GM04503 (cell line): Measurements from ENCODE around the gene PTER.

ENCODE experiments used
- DNase-seq: peaks from one replicate; pipeline ENCODE4 v3.0.0-alpha.2; 2012; ENCODE audit warnings: low read depth

The PTER gene

DNA sequence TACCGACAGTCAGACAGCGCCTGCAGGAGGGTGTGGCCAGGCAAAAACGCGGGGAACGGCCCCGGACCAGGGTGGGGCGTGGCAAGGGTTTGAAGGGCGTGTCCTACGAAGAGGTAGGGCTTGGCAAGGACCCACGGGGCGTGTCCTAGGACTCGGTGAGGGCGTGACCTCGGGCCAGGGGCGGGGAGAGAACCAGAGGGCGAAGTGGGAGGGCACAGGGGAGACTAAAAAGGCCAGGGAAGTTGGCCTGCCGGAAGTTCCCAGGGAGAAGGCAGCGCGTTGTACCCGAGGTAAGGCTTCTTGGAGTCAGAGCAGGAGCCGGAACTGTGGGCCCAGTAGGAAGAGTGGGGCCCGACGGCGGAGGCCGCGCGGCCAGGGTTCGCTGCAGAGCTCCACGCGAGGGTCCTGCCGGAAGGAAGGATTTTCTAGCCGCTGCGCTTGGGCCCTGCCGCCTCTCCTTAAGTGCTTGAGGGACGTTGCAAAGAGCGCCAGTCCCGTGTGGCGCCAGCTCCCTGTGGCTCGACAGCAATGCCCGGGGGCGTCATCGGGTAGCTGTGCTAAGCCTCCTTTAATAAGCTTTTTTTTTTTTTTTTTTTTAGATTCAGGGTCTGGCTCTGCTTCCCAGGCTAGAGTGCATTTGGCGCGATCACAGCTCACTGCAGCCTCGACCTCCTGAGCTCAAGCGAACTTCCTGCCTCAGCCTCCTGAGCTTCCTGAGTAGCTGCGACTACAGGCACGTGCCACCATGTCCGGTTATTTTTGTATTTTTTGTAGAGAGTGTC is at the start of gene PTER:
Gene PTER, plus strand, starts transcription at position 253 of the 782 bp plus-strand sequence. CDS start 47,375 bp downstream, outside the sequence.
- peak; percentile 60 for DNase-seq

GRCh38 chr10:16392531-16393069 is 44.2 kb upstream of the PTER start:
- no peak for DNase-seq

GRCh38 chr10:16393271-16393858 is 43.4 kb upstream of the PTER start:
- DNase-seq: no peak

- DNase-seq: no peak
Observed at GRCh38 chr10:16401416-16401815, 35.4 kb upstream of the PTER start.

- DNase-seq: no peak
Observed at GRCh38 chr10:16408379-16408778, 28.4 kb upstream of the PTER start.

DNA sequence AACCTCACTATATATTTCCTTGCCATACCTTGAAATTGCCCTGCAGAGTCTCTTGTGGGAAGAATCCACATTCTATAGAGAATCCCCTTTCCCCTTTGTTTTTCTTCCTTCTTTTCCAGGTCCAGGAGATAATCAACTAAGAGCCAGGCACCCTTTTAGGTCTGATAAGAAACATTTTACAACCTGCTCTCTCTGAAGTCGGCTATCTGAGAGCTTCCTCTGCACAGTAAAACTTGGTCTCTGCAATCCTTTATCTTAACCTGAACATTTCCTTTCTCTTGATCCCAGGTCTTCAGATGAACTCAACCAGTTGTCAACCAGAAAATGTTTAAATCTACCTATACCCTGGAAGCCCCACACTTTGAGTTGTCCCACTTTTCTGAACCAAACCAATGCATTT is 19.5 kb upstream of the PTER start:
- no peak for DNase-seq

DNA sequence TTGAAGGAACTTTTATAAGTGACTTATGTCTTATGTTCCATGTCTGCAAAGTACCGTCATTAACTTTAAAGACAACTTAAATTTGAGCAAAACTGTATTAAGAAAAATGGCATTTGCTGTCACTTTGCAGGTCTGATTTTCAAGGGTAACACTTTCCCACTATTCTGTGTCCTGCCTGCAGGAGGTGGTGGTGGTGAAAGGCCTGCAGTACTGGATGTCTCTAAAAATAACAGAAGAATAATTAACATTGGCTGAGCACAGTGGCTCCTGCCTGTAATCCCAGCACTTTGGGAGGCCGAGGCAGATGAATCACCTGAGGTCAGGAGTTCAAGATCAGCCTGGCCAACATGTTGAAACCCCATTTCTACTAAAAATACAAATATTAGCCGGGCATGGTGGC is 13.2 kb upstream of the PTER start:
- DNase-seq: no peak

- no peak for DNase-seq
Observed at GRCh38 chr10:16425449-16425848, 11.4 kb upstream of the PTER start.

DNA sequence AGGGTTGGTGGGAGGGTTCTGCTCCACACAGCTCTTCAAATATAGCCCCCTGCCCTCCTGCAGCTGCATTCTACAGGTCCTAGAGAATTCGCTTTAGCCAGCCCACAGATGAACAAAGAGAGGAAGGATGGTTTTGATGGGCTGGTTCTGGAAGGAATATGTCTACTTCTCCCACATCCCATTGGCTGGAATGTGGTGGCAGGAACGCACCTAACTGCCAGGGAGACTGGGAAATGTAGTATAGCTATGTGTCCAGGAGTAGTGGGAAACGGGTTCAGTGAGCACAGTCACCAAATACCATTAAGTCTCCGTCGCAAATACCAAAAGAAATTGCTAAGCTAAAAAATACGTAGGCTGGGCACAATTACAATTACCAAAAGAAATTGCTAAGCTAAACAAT is 7.3 kb upstream of the PTER start:
- DNase-seq: no peak

DNA sequence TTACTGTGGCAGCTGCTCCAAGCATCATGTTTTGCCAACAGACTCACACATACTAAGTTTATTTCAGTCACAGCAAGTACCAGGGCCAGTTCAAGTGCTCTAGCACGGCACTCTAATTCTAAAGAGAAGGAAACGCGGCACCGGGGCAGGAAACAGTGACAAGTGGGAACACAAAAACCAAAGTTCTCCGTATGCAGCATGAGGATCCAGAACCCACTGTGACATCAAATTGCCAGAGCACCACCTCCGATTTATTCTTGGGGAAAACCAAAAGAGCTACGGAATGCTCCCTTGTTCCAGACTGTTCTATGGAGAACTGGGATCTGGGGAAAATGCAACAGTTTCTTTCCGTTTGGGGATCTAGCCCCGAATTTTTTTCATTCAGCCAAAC is 448 bp upstream of the PTER start:
- no peak for DNase-seq

DNA sequence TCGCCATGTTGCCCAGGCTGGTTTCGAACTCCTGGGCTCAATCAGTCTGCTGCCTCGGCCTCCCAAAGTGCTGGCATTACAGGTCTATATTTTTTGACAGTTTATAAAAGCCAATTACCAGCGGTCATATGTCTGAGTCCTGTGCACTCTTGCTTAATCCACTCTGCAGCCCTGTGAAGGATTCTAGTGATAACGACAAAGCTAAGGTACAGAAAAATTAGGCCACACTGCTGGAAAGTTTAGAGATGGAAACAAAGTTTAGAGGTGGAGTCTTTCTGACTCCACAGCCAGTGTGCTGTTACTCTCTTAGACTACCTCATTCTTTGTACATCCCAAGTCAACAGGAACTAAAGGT is 707 bp downstream of the PTER start:
- no peak for DNase-seq

GRCh38 chr10:16439295-16439694 is 2.5 kb downstream of the PTER start:
- DNase-seq: no peak

GRCh38 chr10:16440396-16441133 is 3.8 kb downstream of the PTER start:
- no peak for DNase-seq

DNA sequence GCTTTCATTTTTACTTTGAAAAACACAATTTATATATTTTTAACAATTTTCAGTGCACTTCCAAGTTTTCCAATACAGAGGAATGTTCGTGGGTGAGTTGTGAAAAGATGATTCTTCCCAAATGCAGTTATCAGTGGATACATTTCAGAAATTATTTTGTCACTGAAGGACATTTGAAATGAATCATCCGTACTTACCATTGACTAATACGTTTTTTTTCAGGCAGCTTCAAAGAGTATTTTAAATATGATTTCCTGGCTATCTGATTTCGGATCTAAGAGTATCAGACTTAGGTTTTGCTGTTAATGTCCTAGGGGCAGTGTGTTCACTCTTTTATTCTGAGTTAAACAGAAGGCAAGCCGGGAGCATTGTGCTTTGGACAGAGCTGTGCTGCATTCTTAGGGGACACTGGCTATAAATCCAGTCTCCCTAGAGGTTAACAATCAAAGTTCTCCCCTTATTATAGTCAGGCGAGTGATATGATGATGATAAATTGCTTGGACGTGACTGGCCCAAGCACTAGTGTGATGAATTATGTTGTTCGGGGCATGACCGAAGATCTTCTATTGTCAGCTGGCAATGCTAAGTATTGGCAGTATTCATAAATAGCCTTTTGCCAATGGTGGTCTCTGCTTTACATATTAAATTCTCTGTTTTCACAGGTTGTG is 4.5 kb downstream of the PTER start:
- no peak for DNase-seq

- DNase-seq: no peak
Observed at GRCh38 chr10:16442914-16443313, 6.1 kb downstream of the PTER start.

GRCh38 chr10:16445770-16446469 is 9.1 kb downstream of the PTER start:
- no peak for DNase-seq

DNA sequence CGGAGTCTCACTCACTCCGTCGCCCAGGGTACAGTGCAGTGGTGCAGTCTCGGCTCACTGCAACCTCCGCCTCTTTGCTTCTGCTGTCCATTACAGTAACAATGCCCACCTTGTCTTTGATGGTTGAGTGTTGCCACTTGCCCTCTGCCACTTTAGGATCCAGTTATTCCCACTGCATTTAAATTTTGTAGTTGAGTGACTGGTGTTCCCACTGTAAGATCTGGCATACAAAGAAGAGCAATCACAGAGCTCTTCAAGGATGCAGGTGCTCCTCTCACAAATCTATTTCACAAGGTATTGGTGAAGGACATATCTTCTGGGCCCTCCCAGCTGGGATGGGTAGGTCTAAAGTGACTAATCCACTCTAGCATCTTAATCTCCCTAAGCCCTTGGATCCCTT is 12.6 kb downstream of the PTER start:
- no peak for DNase-seq

- no peak for DNase-seq
Observed at GRCh38 chr10:16458166-16458955, 21.6 kb downstream of the PTER start.

- DNase-seq: no peak
Observed at GRCh38 chr10:16459423-16459939, 22.7 kb downstream of the PTER start.

DNA sequence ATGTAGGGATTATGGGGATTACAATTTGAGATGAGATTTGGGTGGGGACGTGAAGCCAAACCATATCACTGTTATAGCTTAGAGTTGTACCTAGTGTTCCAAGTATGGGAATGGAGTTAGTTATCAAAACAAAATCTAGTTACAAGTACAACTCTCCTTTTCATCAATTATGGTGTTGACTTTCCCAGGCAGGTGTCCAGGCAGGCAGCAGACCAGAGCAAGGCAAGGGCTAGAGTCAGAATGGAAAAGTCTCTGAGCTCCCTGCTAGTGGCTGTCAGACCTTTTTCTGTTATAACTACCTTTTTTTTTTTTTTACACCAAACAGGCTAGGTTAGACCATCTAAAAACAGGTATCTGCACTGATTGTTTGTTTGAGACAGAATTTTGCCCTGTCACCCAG is 29.2 kb downstream of the PTER start:
- no peak for DNase-seq

GRCh38 chr10:16470747-16471146 is 33.9 kb downstream of the PTER start:
- no peak for DNase-seq
